CD4-positive, alpha-beta T cell treated with Interferon alpha-2 for 1 hour (primary cell): Measurements from ENCODE around the gene SPRR1A.
"Not testable (repeated sequence)": the region's sequence is repeated elsewhere in the genome, so short reads cannot be mapped to it uniquely, and the experiment has no call there.

Experiments
- DNase-seq, 2 donors: peaks; one replicate each; pipeline ENCODE4 v3.0.0-alpha.2; 2020 to 2022

SPRR1A gene

GRCh38 chr1:152976688-152977087, 7.2 kb upstream of the SPRR1A start:
- no peak for DNase-seq

- no peak for DNase-seq
Observed at GRCh38 chr1:152977614-152978013, 6.3 kb upstream of the SPRR1A start.

- DNase-seq: no peak
Observed at GRCh38 chr1:152980676-152981075, 3.2 kb upstream of the SPRR1A start.

- no peak for DNase-seq
Observed at GRCh38 chr1:152981146-152981871, 2.6 kb upstream of the SPRR1A start.

GRCh38 chr1:152982076-152982475, 1.8 kb upstream of the SPRR1A start:
- DNase-seq: no peak

GRCh38 chr1:152983234-152983633, 647 bp upstream of the SPRR1A start:
- DNase-seq: no peak

GRCh38 chr1:152986578-152986977, 2.7 kb downstream of the SPRR1A start:
- no peak for DNase-seq

GRCh38 chr1:152993186-152993585, 9.3 kb downstream of the SPRR1A start:
- no peak for DNase-seq

GRCh38 chr1:152995842-152996241, 12.0 kb downstream of the SPRR1A start:
- no peak for DNase-seq

- DNase-seq: no peak
Observed at GRCh38 chr1:152996633-152997400, 12.9 kb downstream of the SPRR1A start.

GRCh38 chr1:152997901-152998300, 14.0 kb downstream of the SPRR1A start:
- no peak for DNase-seq

GRCh38 chr1:152998476-152998875, 14.6 kb downstream of the SPRR1A start:
- DNase-seq: no peak

- no peak for DNase-seq
Observed at GRCh38 chr1:152999818-153000217, 15.9 kb downstream of the SPRR1A start.

GRCh38 chr1:153000294-153000693, 16.4 kb downstream of the SPRR1A start:
- DNase-seq: no peak

- DNase-seq: no peak
Observed at GRCh38 chr1:153001382-153001781, 17.5 kb downstream of the SPRR1A start, which contains the start of gene SPRR3. Gene SPRR3 (plus strand): TSS chr1:153001749. CDS start chr1:153003021, 1,272 bp downstream.

GRCh38 chr1:153011235-153011758, 27.4 kb downstream of the SPRR1A start:
- not testable (repeated sequence) for DNase-seq

GRCh38 chr1:153021829-153022228, 37.9 kb downstream of the SPRR1A start:
- DNase-seq: not testable (repeated sequence)

GRCh38 chr1:153022340-153022739, 38.5 kb downstream of the SPRR1A start:
- not testable (repeated sequence) for DNase-seq

- no peak for DNase-seq
Observed at GRCh38 chr1:153023109-153023508, 39.2 kb downstream of the SPRR1A start.

GRCh38 chr1:153024413-153024812, 40.5 kb downstream of the SPRR1A start:
- DNase-seq: no peak

GRCh38 chr1:153025797-153026196, 41.9 kb downstream of the SPRR1A start:
- no peak for DNase-seq

- no peak for DNase-seq
Observed at GRCh38 chr1:153028766-153029165, 44.9 kb downstream of the SPRR1A start.

GRCh38 chr1:153030895-153031294, 47.0 kb downstream of the SPRR1A start, which contains the start of gene SPRR1B:
Gene SPRR1B (plus strand): TSS chr1:153031203. CDS start chr1:153032346, 1,143 bp downstream.
- no peak for DNase-seq

GRCh38 chr1:153032073-153032472, 48.2 kb downstream of the SPRR1A start:
- no peak for DNase-seq
